GM18907 (cell line): ENCODE measurements around the gene ESM1.

Experiments
- ATAC-seq: cut with Tn5 transposase; IDR thresholded peaks from one replicate; pipeline ENCODE4 v1.9.1; 2021; ENCODE audit warnings: mild to moderate bottlenecking, moderate library complexity; ENCODE audit not compliant: unreplicated experiment

ESM1 gene

GRCh38 chr5:54988218-54988617 lies 2.8 kb upstream of the ESM1 start:
- no peak for ATAC-seq

GRCh38 chr5:54986269-54986654 lies 869 bp upstream of the ESM1 start:
- ATAC-seq: no peak

DNA sequence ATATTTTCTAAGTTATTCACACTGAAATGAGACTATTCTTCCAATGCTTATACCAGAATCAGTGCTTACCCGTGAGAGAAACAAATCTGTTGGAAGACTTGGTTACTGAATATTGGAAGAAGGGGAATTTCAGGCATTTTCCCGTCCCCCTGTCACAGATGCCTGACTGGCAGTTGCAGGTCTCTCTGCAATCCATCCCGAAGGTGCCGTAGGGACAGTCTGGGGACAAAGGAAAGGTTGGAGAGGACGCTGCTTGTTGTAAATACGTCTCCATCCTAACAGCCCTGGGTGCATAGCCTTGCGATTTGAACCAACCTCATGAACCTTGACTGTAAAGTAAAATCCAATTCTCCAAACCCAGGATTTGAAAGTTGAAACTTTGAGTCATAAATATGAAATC lies 3.5 kb downstream of the ESM1 start:
- ATAC-seq: no peak

- ATAC-seq: no peak
Observed at GRCh38 chr5:54975701-54976100, 9.7 kb downstream of the ESM1 start.

DNA sequence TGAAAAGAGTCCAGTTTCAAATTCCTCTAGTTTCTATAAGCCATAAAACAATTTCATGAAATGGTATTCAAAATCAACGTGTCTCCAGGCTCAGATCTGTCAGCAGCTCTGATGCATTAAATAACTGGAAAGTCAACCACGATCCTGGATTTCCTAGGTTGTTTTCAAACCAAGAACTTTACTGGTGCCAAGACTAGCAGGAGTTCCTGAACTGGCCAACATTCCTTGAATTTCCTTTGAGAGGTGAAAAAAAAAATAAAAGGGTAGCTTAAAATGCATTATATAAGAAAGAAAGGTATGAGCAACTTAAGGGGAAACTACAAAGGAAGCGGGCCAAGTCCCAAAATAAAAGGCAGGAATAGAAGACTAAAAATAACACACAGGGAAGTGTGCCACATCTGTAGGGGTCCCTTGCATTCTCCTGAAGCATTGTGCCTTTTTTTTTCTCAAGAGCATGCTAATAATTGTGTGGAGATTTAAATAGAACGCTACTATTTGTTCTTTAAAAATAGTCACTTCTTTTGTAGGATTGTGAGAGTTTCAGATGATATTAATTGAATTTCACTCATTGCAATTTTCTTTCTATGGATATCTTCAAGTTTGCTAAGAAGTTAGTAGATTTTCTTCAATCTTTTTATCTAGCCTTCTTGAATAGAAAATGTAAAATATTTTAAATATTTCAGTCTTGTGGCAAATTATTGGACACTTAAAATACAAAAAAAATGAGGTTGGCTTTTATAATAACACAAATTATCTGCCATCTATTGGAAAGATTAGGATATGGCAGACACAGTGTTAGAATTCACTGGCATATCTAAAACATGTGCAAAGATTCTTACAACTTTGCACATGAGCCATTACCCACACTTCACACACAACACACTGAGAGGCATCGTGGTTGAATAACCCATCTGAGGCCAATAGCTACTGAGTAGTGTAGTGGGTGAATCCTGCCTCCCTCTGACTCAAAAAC lies 15.3 kb downstream of the ESM1 start:
- ATAC-seq: no peak

DNA sequence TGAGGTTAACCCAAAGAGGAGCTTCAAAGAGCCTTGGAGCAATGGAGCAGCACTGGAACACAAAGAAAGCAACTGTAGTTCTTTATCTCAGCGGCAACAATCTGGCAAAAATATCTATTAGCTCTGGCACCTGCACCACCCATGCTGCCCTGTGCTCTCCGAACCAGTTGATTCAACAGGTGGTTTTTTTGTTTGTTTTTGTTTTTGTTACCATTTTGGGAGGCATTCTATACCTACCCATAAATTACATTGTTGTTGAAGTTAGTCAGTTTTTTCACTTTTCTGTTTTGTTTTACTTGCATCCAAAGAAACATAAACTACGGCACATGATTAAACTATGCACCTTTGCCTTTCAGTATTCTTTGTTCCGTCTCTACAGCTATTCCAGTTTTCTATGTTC lies 16.2 kb downstream of the ESM1 start:
- ATAC-seq: no peak

- ATAC-seq: no peak
Observed at GRCh38 chr5:54965806-54966205, 19.6 kb downstream of the ESM1 start.

DNA sequence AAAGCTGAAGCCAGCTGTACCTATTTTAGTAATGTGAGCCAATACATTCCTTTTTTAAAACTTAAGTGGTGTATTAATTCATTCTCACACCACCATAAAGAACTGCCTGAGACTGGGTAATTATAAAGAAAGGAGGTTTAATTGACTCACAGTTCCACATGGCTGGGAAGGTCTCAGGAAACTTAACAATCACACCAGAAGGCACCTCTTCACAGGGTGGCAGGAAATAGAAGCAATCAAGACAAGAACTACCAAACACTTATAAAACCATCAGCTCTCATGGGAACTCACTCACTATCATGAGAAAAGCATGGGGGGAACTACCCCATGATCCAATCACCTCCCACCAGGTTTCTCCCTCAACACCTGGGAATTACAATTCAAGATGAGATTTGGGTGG lies 21.0 kb downstream of the ESM1 start:
- no peak for ATAC-seq

DNA sequence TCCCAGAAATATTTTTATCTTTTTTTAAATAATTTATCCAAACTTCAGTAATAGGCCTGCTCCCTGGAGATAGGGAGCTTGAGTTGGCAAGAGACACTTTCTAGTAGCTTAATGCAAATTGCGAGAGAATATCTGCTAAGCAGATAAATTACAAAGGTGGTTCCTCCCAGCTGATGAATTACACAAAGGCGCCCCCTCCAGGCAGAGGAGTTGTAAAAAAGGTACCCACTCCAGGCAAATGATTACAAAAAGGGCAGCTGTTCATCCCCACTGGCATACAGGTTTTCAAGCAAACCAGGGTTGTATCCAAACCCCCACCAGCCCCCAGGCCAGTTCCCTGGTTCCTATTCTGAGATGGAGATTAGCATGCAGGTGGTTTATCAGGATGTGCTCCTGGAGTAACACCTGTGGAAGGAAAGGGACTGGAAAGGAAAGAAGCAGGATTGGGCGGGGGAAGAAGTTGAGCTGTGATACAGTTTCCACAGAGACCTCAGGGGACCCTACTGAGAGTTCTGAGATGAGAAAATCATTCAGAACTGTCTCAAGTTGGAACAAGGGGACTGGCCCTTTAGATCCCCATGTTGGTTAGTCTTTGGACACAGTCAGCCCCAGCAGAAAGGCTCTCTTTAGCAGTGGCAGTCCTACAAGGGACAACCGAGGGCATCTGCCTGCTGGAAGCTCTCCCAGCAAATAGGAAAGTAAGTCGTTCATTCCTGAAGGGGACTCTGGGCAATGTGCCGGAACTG lies 25.5 kb downstream of the ESM1 start:
- no peak for ATAC-seq

DNA sequence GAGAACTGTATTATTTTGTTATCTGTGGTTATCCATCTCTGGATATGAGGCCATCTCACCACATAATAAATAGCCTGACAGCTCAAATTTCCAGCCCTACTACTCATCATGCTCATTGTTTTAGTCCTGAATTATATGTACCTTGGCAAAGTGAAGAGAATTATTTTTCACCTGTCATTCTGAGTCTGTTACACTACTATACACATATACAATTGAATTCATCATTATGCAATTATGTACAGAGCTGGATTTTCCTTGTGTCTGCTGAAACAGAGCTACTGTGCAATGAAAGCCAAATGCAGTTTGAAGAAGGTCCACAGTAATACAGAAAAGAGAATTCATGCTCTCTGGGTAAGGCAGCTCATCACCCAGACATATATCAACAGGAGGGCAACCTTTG lies 28.5 kb downstream of the ESM1 start:
- no peak for ATAC-seq

GRCh38 chr5:54947187-54947586 lies 38.2 kb downstream of the ESM1 start:
- no peak for ATAC-seq

DNA sequence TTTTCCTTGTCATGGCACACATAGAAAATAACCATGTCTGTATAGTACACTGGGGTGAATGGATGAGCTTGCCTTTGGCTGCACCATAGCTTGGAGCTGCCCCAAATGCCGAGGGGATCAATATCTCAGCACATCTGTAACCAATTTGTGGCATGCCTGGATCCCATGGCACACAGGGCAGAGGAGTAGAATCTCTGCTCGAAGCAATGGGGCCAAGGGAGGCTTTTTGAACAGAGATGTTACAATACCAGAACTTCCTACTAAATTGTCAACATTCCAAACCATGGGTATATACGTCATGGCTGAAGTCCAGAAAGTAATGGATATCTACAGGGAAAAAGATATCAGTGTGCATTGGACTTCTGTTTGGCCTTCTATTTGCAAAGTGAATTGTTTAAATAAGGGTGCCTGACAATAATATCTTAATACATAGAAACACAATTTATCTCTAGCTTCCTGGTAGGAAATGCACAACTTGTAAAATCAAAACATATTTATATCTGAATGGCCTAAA lies 39.0 kb downstream of the ESM1 start:
- no peak for ATAC-seq

- ATAC-seq: no peak
Observed at GRCh38 chr5:54944364-54944763, 41.0 kb downstream of the ESM1 start.

DNA sequence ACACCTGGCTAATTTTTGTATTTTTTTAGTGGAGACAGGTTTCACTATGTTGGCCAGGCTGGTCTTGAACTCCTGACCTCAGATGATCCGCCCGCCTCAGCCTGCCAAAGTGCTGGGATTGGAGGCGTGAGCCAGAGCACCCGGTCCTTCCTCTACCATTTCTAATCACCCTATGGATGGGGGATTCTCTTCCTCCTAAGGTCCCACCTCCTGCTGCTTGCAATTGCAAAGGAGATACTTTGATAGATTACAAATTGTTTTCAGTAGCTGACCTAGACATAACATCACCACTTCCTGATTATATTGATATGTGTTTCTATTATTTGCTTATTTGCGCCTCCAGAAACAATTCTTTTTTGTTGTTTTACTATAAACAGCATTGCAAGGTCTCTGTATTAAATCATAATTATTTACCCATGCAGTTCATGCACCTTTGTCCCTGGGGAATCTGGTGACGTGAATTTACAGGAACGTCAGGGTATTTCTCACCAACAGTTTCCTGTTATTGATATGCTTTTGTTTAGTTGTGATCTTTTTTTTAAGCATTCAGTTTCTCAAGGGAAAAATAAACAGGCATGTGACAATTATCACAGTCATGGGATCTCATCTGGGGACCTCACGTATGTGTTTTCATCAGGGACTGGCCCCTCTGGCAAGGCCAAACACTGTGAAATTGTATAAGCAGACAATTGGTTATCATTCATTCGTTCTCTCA lies 43.2 kb downstream of the ESM1 start:
- no peak for ATAC-seq

- ATAC-seq: no peak
Observed at GRCh38 chr5:54936201-54936600, 49.2 kb downstream of the ESM1 start.

- no peak for ATAC-seq
Observed at GRCh38 chr5:54932789-54933188, 52.6 kb downstream of the ESM1 start.

DNA sequence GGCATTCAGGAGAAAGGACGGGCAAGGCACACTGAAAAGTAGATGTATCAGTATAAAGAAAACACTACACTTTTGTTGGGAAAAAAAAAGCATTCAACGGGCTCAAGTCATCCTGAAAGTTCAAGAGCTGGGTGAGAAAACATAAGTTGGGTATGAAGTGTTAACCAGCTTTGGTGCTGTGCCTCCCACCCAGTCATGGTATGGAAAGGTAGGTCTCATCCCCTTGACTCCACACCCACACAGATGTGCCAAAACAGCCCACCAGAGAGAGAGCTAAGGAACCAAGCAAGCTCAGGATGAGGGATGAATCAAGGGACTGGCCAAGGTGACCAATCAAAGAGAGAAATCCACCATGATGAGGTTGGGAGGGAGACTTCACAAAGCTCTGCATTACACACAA lies 54.7 kb downstream of the ESM1 start:
- no peak for ATAC-seq
